ENCODE data around the gene FMNL2.
A peak's percentile ranks its signal among the peaks of the same experiment; 100 is the strongest.

The FMNL2 gene

GRCh38 chr2:152339556-152340286 is 4.7 kb downstream of the FMNL2 start:
- DNase-seq (ENCODE audit: low spot score), result no peak

GRCh38 chr2:152342259-152343046 is 7.5 kb downstream of the FMNL2 start:
- no peak for DNase-seq (ENCODE audit: low spot score)

- DNase-seq (ENCODE audit: low spot score), result no peak
These were observed 8.5 kb downstream of the FMNL2 start for GRCh38 chr2:152343426-152343825.

GRCh38 chr2:152344579-152345195 is 9.7 kb downstream of the FMNL2 start:
- no peak for DNase-seq (ENCODE audit: low spot score)

GRCh38 chr2:152347076-152347475 is 12.1 kb downstream of the FMNL2 start:
- DNase-seq (ENCODE audit: low spot score), result peak; percentile 7

GRCh38 chr2:152348388-152348787 is 13.4 kb downstream of the FMNL2 start:
- no peak for DNase-seq (ENCODE audit: low spot score)

- DNase-seq (ENCODE audit: low spot score), result no peak
These were observed 14.4 kb downstream of the FMNL2 start for GRCh38 chr2:152349416-152349815.

- DNase-seq (ENCODE audit: low spot score), result no peak
These were observed 15.2 kb downstream of the FMNL2 start for GRCh38 chr2:152350155-152350679.

GRCh38 chr2:152352616-152353015 is 17.6 kb downstream of the FMNL2 start:
- no peak for DNase-seq (ENCODE audit: low spot score)

GRCh38 chr2:152353364-152353763 is 18.4 kb downstream of the FMNL2 start:
- no peak for DNase-seq (ENCODE audit: low spot score)

- no peak for DNase-seq (ENCODE audit: low spot score)
These were observed 19.2 kb downstream of the FMNL2 start for GRCh38 chr2:152354069-152354755.

- no peak for DNase-seq (ENCODE audit: low spot score)
These were observed 19.9 kb downstream of the FMNL2 start for GRCh38 chr2:152354909-152355308.

- DNase-seq (ENCODE audit: low spot score), result no peak
These were observed 20.4 kb downstream of the FMNL2 start for GRCh38 chr2:152355409-152355831.

- DNase-seq (ENCODE audit: low spot score), result no peak
These were observed 24.8 kb downstream of the FMNL2 start for GRCh38 chr2:152359573-152360363.

- no peak for DNase-seq (ENCODE audit: low spot score)
These were observed 29.0 kb downstream of the FMNL2 start for GRCh38 chr2:152363936-152364335.

GRCh38 chr2:152367547-152368390 is 32.8 kb downstream of the FMNL2 start:
- no peak for DNase-seq (ENCODE audit: low spot score)

GRCh38 chr2:152369176-152369860 is 34.3 kb downstream of the FMNL2 start:
- no peak for DNase-seq (ENCODE audit: low spot score)

GRCh38 chr2:152370783-152371182 is 35.8 kb downstream of the FMNL2 start:
- no peak for DNase-seq (ENCODE audit: low spot score)

GRCh38 chr2:152372438-152372984 is 37.5 kb downstream of the FMNL2 start:
- DNase-seq (ENCODE audit: low spot score), result no peak

Measured in RKO (cell line).